Measurements from ENCODE around the gene PBX1. TPM values are rescaled to one million over a fixed set of nuclear protein-coding genes. Genes with fewer than 3 reads are reported as not detected.

Gene PBX1
- total and polyA plus RNA-seq, 2 experiments from 2014 or later: 40.0 to 104 TPM

- no peak for ATAC-seq
- Histone ChIP-seq H3K4me1 (ENCODE audit: insufficient read depth) (no peaks in the 10 kb centered on the region), H3K4me3 (no peak overlapping the region), H2AFZ (no peak overlapping the region), H3K36me3 (ENCODE audit: insufficient read depth) (no peaks in the 10 kb centered on the region), H3K27ac (ENCODE audit: low read depth) (no peak overlapping the region), H3K27me3 (ENCODE audit: insufficient read depth) (no peaks in the 10 kb centered on the region), H3K4me2 (no peak overlapping the region), H3K9me2 (ENCODE audit: insufficient read depth) (no peaks in the 10 kb centered on the region), H4K20me1 (replicated peaks; ENCODE audit: insufficient read depth) (no peaks in the 10 kb centered on the region), H3K79me2 (replicated peaks; ENCODE audit: insufficient read depth) (no peaks in the 10 kb centered on the region), H3F3A (replicated peaks; ENCODE audit: low read depth) (no peaks in the 10 kb centered on the region)
- no peak overlapping the region for H3K4me3 Mint-ChIP-seq
- no peaks in the 10 kb centered on the region for H3K36me3 Mint-ChIP-seq (ENCODE audit: low read depth)
- peak; percentile 34 for DNase-seq (ENCODE audit: low spot score)
- H3K27me3 Mint-ChIP-seq (ENCODE audit: insufficient read depth, low read depth, poor library complexity): no peaks in the 10 kb centered on the region
- no peak overlapping the region for H3K27ac Mint-ChIP-seq
- no peaks in the 10 kb centered on the region for H3K4me1 Mint-ChIP-seq
- H3K9me3 Mint-ChIP-seq: no peaks in the 10 kb centered on the region
- TF ChIP-seq CTCF (conservative IDR thresholded peaks at IDR 0.05; ENCODE audit: low read depth in 2 of 2): peak; percentile 26 to 43
- no peak for TF ChIP-seq ZNF462 (CRISPR knock-in tag; IDR thresholded peaks at IDR 0.05)
- no peak for TF ChIP-seq ZNF331 (CRISPR knock-in tag; IDR thresholded peaks at IDR 0.05; ENCODE audit: low read depth)
Observed at GRCh38 chr1:164518692-164519332, 40.2 kb upstream of the PBX1 start.

GRCh38 chr1:164519426-164519825 is 39.6 kb upstream of the PBX1 start:
- no peak overlapping the region for H3K4me3 Mint-ChIP-seq
- no peaks in the 10 kb centered on the region for H3K36me3 Mint-ChIP-seq (ENCODE audit: low read depth)
- Histone ChIP-seq H3K9me2 (ENCODE audit: insufficient read depth) (no peaks in the 10 kb centered on the region), H3K27ac (ENCODE audit: low read depth) (no peak overlapping the region), H3K36me3 (ENCODE audit: insufficient read depth) (no peaks in the 10 kb centered on the region), H3K4me3 (no peak overlapping the region), H3K4me1 (ENCODE audit: insufficient read depth) (no peaks in the 10 kb centered on the region), H3K79me2 (replicated peaks; ENCODE audit: insufficient read depth) (no peaks in the 10 kb centered on the region), H3K27me3 (ENCODE audit: insufficient read depth) (no peaks in the 10 kb centered on the region), H2AFZ (no peak overlapping the region), H3F3A (replicated peaks; ENCODE audit: low read depth) (no peaks in the 10 kb centered on the region), H4K20me1 (replicated peaks; ENCODE audit: insufficient read depth) (no peaks in the 10 kb centered on the region), H3K4me2 (no peak overlapping the region)
- H3K27ac Mint-ChIP-seq: no peak overlapping the region
- ATAC-seq: no peak
- no peak for DNase-seq (ENCODE audit: low spot score)
- no peaks in the 10 kb centered on the region for H3K4me1 Mint-ChIP-seq
- H3K27me3 Mint-ChIP-seq (ENCODE audit: insufficient read depth, low read depth, poor library complexity): no peaks in the 10 kb centered on the region
- H3K9me3 Mint-ChIP-seq: no peaks in the 10 kb centered on the region
- TF ChIP-seq STAT1 (IDR thresholded peaks at IDR 0.05; ENCODE audit: unreplicated experiment): no peak
- TF ChIP-seq ZNF114 (CRISPR knock-in tag; IDR thresholded peaks at IDR 0.05): no peak
- no peak for TF ChIP-seq ZNF331 (CRISPR knock-in tag; IDR thresholded peaks at IDR 0.05; ENCODE audit: low read depth)
- TF ChIP-seq NANOG (IDR thresholded peaks at IDR 0.05; ENCODE audit: borderline replicate concordance): no peak

Measured in GM23338 (cell line).